H7 (cell line): ENCODE results near the gene RNF111. TPM values are rescaled to one million over a fixed set of nuclear protein-coding genes. Genes with fewer than 3 reads are reported as not detected.

Source experiments
- DNase-seq: peaks from one replicate; pipeline ENCODE4 v3.0.0; 2012
- H3K27me3 ChIP-seq: 2 replicates; pipeline ENCODE4 v1.6.0; 2011; ENCODE audit warnings: mild to moderate bottlenecking, low read length; ENCODE audit not compliant: control insufficient read depth, insufficient read depth
- H3K36me3 ChIP-seq: replicated peaks from 2 replicates; pipeline ENCODE4 v1.5.1; 2011; ENCODE audit warnings: low read length; ENCODE audit not compliant: control insufficient read depth, insufficient read depth
- H3K4me3 ChIP-seq: 2 replicates; pipeline ENCODE4 v1.5.1; 2011; ENCODE audit warnings: low read depth, mild to moderate bottlenecking, control low read depth, low read length, moderate library complexity; ENCODE audit not compliant: insufficient read depth
- total RNA-seq: library from RNA; depleted of rRNA; stranded (reverse); fragments of >200 nt; shearing (Covaris generic); gene quantifications from 2 replicates; pipeline ENCODE4 v1.2.3, GENCODE V29; 2014

Gene RNF111
- total RNA-seq, 1 experiment from 2014 or later: 13.8 TPM

DNA sequence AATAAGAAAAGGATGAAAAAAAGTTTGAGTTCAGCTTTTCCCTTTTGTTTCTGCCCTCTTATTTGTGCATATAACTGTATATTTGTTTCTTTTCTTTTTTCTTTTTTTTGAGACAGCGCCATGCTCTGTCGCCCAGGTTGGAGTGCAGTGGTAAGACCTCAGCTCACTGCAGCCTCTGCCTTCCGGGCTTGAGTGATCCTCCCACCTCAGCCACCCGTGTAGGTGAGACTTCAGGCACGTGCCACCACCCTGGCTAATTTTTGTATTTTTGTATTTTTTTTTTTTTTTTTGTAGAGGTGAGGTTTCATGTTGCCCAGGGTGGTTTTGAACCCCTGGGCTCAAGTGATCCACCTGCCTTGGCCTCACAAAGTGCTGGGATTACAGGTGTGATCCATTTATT is 31.4 kb downstream of the RNF111 start:
- no peak for DNase-seq
- H3K36me3 ChIP-seq: no peaks in the 10 kb centered on the region

DNA sequence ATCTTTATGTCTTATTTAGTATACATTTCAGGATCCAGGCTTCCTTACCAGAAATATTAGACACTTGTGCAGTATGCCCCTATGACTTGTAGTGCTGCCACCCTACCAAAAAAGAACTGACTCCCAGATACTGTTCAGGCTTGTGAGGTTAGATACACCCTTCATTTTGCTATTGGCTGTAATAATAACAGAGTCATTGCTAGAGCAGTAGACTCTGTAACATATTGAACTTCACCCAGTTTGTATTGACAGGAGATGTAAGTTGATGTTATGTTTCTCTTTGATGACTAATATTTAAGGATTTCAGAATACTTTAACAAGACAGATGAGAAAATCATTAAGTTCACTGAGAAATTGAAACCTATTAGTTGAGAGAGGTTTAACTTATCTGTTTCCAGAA is 32.9 kb downstream of the RNF111 start:
- no peaks in the 10 kb centered on the region for H3K36me3 ChIP-seq
- no peak overlapping the region for H3K4me3 ChIP-seq
- DNase-seq: no peak
- H3K27me3 ChIP-seq: no peaks in the 10 kb centered on the region

More for the DNA sequence above, 31.4 kb downstream of the RNF111 start:
- H3K4me3 ChIP-seq: no peak overlapping the region
- H3K27me3 ChIP-seq: no peaks in the 10 kb centered on the region

DNA sequence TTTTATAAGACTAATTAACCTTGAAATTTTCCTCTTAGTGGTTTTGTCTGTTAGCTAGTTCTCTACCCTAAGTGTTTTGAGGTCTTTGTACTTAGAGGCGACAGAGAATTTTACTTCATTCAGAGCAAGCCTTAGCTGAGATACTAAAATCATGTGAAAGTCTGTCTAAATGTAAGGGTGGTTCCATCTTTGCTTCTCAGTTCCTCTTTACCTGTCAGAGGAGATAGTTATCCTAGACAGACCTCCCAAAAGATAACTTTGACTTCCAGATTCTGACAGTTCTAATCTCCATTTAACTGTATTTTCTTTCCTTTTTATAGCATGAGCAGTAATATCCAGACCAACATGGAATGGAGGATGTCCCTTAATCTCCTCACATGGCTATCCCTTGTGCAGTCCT is 34.7 kb downstream of the RNF111 start:
- no peaks in the 10 kb centered on the region for H3K27me3 ChIP-seq
- H3K4me3 ChIP-seq: no peak overlapping the region
- no peak for DNase-seq
- H3K36me3 ChIP-seq: no peaks in the 10 kb centered on the region

DNA sequence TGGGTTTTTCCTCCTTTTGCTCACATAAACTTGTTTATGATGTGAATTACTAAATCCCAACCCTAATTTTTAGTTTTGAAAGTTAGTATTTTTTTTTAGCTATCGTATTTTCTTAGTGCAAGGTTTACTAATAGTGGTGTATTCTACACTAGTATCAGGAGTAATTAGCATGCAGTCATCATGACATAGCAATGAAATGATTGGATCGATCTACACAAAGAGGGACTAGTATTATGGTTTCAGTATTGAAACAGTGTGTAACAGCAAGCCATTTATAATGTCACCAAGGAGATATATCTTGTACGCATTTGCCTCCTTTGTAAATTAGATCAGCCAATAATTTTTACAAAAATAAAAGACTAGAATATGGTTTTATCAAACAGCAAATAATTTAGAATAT is 38.7 kb downstream of the RNF111 start:
- no peak overlapping the region for H3K4me3 ChIP-seq
- DNase-seq: no peak
- H3K36me3 ChIP-seq: no peaks in the 10 kb centered on the region; the same call in none of the 2 replicates

DNA sequence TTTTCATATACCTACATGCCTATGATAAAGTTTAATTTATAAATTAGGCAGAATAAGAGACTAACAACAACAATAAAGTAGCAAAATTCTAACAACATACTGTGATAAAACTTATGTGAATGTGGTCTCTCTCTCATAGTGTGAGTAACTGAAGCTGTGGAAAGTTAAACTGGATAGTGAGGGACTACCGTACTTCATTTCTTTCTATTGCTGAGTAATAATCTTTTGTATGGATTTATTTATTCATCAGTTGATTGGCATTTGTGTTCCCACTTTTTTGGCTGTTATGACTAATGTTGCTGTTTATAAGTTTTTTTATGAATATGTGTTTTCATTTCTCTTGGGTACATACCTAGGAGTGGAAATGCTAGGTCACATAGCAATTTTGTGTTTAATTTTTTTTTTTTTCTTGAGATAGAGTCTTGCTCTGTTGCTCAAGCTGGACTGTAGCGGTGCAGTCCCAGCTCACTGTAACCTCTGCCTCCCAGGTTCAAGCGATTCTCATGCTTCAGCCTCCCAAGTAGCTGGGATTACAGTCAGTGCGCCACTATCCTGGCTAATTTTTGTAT is 41.0 kb downstream of the RNF111 start:
- no peak overlapping the region for H3K4me3 ChIP-seq
- no peak for DNase-seq
- H3K27me3 ChIP-seq: no peaks in the 10 kb centered on the region
- no peaks in the 10 kb centered on the region; the same call in none of the 2 replicates for H3K36me3 ChIP-seq

More for the DNA sequence above, 38.7 kb downstream of the RNF111 start:
- H3K27me3 ChIP-seq: no peaks in the 10 kb centered on the region

DNA sequence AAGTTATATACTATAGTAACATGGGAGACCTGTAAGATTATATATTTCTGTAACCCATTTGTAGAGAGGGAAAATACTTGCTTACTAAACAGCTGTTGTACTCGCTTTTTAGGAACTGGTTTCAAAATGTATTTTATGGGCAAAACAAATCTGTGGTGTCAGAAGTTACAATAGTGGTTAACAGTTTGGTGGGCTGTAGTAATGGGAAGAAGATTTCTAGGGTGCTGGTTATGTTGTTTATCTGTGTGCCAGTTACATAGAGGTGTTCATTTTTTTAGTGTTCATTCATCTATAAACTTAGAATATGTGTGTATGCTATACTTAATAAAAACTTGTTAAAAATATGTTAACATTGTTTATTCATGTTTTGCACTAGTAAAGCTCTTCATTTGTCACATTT is 42.1 kb downstream of the RNF111 start:
- no peak for DNase-seq
- Histone ChIP-seq H3K36me3 (no peaks in the 10 kb centered on the region; the same call in none of the 2 replicates), H3K27me3 (no peaks in the 10 kb centered on the region), H3K4me3 (no peak overlapping the region)

DNA sequence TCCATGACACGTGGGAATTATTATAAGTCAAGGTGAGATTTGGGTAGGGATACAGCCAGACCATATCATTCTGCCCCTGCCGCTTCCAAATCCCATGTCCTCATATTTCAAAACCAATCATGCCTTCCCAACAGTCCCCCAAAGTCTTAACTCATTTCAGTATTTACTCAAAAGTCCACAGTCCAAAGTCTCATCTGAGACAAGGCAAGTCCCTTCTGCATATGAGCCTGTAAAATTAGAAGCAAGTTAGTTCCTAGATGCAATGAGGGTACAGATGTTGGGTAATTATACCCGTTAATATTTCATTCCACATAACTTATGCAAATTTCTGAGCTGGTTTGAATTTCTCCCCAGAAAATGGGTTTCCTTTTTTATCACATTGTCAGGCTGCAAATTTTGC is 47.7 kb downstream of the RNF111 start:
- DNase-seq: no peak
- Histone ChIP-seq H3K36me3 (no peaks in the 10 kb centered on the region; the same call in none of the 2 replicates), H3K4me3 (no peak overlapping the region), H3K27me3 (no peaks in the 10 kb centered on the region)

DNA sequence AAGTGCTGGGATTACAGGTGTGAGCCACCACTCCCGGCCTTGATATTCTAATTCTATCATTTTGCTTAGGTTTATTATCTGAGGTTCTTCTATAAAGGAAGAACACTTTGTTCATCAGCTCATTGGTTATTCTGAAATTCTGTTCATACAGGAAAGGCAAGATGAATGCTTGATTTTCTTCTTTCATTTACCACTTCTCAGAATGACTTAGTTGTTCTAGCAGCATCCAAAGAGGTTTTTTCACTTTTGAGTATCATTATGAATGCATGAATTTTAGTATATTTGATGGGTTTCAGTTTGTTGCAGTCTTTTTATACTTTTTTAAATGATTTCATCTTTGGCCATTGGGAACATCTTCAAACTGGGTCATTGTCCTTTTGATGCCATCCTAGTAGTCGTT is 51.8 kb downstream of the RNF111 start:
- H3K27me3 ChIP-seq: no peaks in the 10 kb centered on the region
- DNase-seq: no peak
- no peak overlapping the region for H3K4me3 ChIP-seq
- no peaks in the 10 kb centered on the region for H3K36me3 ChIP-seq

DNA sequence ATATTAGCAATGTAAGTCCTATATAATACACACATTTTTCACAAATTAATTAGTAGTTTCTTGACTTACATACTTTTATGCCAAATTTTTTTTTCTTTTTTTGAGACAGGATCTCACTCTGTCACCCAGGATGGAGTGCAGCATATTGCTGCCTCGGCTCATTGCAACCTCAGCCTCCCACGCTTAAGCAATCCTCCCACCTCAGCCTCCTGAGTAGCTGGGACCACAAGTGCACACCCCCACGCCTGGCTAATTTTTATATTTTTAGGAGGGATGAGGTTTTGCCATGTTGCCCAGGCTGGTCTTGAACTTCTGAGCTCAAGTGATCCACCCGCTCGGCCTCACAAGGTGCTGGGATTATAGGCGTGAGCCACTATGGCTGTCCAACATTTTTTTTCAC is 54.6 kb downstream of the RNF111 start:
- no peak for DNase-seq

DNA sequence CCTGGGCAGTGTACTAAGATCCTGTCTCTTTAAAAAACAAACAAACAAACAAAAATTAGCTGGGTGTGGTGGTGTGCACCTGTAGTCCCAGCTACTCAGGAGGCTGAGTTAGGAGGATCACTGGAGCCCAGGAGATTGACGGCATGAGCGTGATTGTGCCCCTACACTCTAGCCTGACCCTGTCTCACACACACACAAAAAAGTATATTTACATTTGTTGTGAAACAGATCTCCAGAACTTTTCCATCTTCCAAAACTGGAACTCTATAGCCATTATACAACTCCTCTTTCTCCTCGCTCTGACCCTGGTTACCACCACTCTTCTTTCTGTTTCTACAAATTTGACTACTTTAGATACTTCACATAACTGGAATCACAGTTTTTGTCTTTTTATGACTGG is 61.4 kb downstream of the RNF111 start:
- Histone ChIP-seq H3K27me3 (no peaks in the 10 kb centered on the region), H3K36me3 (no peaks in the 10 kb centered on the region; the same call in none of the 2 replicates), H3K4me3 (no peak overlapping the region)
- no peak for DNase-seq

More for the DNA sequence above, 54.6 kb downstream of the RNF111 start:
- H3K36me3 ChIP-seq: no peaks in the 10 kb centered on the region; the same call in 1 of the 2 replicates
- H3K27me3 ChIP-seq: no peaks in the 10 kb centered on the region
- H3K4me3 ChIP-seq: no peak overlapping the region

DNA sequence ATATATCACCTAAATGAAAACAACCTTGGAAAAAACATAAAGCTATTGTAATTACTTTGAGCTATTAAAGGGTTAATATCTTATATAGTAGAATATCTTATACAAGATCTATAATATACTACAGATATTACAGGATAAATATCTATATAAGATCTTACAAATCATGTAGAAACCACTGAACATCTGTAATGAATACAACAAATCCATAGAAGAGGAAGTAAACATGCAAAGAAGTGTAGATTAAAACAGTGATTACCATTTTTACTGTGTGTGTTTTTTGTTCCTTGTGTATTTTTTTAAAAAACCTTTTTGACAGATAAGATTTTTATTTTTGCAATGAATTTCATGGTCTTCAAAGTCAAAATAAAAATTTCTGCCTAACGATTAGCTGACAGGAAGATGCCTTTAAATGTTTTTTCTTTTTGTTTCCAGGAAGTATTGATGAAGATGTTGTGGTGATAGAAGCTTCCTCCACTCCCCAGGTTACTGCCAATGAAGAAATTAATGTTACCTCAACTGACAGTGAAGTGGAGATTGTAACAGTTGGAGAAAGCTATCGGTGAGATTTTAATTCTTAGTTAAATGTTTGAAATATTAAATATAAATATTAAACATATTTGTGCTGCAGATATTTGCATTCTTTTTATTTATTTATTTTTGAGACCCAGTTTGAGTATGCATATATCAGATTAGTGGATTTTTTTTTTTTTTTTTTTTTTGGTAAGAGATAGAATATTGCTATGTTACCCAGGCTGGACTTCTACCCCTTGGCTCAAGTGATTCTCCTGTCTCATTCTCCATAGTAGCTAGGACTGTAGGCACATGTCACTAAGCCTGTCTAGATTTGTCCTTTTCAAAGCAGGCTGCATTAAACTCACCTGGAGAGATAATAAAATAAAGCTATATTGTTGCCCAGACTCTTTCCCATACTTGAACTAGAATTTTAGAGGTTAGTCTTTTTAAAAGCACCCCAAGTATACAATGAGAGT is 64.7 kb downstream of the RNF111 start:
- no peak for DNase-seq
- H3K27me3 ChIP-seq: no peaks in the 10 kb centered on the region
- no peak overlapping the region for H3K4me3 ChIP-seq
- peaks cover 2% of the 10 kb centered on the region for H3K36me3 ChIP-seq

DNA sequence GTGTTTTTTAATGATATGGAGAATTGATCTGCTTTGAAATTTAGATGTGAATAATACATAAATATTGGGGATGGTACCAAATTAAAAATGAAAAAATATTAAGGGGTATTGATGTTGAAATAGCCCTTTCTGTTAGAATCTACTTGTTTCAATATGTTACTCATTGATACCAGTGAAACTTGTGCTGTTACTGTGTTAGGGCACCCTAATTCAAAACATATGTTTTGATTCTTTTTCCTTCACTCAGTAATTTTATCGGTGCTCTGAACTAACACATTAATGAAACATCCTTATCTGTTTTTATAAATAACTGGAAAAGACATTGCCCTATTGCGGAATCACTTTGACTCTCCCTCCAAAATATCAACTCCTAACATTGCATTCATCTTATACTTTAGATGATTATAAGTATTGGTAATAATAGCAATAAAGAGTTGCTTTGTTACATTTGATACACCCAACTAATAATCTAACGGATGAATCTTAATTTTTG is 65.5 kb downstream of the RNF111 start:
- H3K27me3 ChIP-seq: no peaks in the 10 kb centered on the region
- no peak overlapping the region for H3K4me3 ChIP-seq

DNA sequence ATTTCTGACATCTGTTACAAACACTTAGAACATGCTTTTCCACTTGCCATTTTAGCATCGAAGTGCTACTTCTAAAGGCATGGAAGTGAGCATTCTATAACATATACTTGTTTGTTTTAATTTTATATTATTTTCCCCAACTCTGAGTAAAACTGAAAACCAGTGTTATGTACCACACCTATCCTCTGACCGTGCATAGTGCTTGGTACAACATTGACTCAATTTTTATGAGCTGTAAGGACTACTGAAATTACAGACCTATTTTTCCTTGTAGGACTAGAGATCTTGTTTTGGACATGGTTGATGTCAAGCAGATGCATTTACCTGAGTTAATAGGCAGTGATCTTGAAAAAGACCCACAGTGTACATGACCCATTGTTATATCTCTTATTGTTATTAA is 66.0 kb downstream of the RNF111 start:
- Histone ChIP-seq H3K36me3 (peaks cover 4% of the 10 kb centered on the region), H3K27me3 (no peaks in the 10 kb centered on the region), H3K4me3 (no peak overlapping the region)
- no peak for DNase-seq

More for the DNA sequence above, 65.5 kb downstream of the RNF111 start:
- no peak for DNase-seq
- H3K36me3 ChIP-seq: peaks cover 2% of the 10 kb centered on the region

DNA sequence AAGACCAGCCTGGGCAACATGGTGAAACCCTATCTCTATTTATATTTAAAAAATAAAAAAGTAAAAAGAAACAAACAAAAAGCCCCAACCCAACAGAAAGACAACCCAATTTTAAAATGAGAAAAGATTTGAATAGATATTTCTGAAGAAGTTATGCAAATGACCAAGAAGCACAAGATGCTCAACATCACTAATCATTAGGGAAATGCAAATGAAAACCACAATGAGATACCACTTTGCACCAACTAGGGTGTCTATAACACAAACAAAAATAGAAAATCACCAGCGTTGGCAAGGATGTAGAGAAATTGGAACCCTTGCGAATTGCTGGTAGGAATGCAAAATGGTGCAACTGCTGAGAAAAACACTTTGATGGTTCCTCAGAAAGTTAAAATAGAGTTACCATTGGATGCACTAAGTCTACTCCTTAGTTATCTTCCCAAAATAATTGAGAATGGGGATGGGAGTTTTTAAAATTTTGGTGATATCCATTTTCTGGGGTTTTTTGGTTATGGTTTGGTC is 71.7 kb downstream of the RNF111 start:
- H3K36me3 ChIP-seq: peaks cover 6% of the 10 kb centered on the region
- no peak overlapping the region for H3K4me3 ChIP-seq
- no peak for DNase-seq
- no peaks in the 10 kb centered on the region for H3K27me3 ChIP-seq

DNA sequence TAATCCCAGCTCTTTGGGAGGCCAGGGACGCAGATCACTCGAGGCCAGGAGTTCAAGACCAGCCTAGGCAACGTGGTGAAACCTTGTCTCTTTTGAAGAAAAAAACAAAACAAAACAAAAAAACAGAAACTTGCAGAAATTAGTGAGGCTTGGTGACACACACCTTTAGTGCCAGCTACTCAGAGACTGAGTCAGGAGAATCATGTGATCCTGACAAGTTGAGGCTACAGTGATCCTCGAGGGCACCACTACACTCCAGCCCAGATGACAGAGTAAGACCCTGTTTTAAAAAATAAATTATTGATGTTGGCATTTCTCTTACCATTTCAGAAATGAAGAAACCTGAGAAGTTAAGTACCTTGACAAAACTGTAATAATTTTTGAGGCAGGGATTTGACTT is 72.9 kb downstream of the RNF111 start:
- peaks cover 6% of the 10 kb centered on the region for H3K36me3 ChIP-seq
- no peak overlapping the region for H3K4me3 ChIP-seq
- DNase-seq: no peak
- no peaks in the 10 kb centered on the region for H3K27me3 ChIP-seq
